Measurements from ENCODE around the gene IBA57.

The IBA57 gene

GRCh38 chr1:228157729-228158126 is 7.9 kb upstream of the IBA57 start:
- no peak for FAIRE-seq

- FAIRE-seq = no peak
Observed at GRCh38 chr1:228158151-228159007, 7.2 kb upstream of the IBA57 start.

GRCh38 chr1:228159008-228159665 is 6.5 kb upstream of the IBA57 start:
- no peak for FAIRE-seq

- no peak for FAIRE-seq
Observed at GRCh38 chr1:228160201-228160761, 5.3 kb upstream of the IBA57 start.

GRCh38 chr1:228161362-228161761 is 4.2 kb upstream of the IBA57 start:
- FAIRE-seq = no peak

GRCh38 chr1:228161866-228162265 is 3.7 kb upstream of the IBA57 start:
- FAIRE-seq = no peak

- no peak for FAIRE-seq
Observed at GRCh38 chr1:228162286-228163006, 3.2 kb upstream of the IBA57 start.

GRCh38 chr1:228163007-228163753 is 2.4 kb upstream of the IBA57 start:
- no peak for FAIRE-seq

GRCh38 chr1:228163776-228164519 is 1.7 kb upstream of the IBA57 start:
- no peak for FAIRE-seq

- FAIRE-seq = no peak
Observed at GRCh38 chr1:228164561-228165371, 838 bp upstream of the IBA57 start.

GRCh38 chr1:228166170-228166936 is 749 bp downstream of the IBA57 start:
- FAIRE-seq = no peak

- FAIRE-seq = no peak
Observed at GRCh38 chr1:228168563-228169270, 3.1 kb downstream of the IBA57 start.

- FAIRE-seq = no peak
Observed at GRCh38 chr1:228169345-228169744, 3.7 kb downstream of the IBA57 start.

GRCh38 chr1:228170666-228171065 is 5.1 kb downstream of the IBA57 start:
- no peak for FAIRE-seq

GRCh38 chr1:228171221-228171891 is 5.8 kb downstream of the IBA57 start:
- FAIRE-seq = no peak

- FAIRE-seq = no peak
Observed at GRCh38 chr1:228172591-228173527, 7.3 kb downstream of the IBA57 start.
